Measurements from ENCODE around the gene NR4A3.

Gene NR4A3

GRCh38 chr9:99905833-99906402 is 84.2 kb downstream of the NR4A3 start:
- Histone ChIP-seq H3K4me2 (ENCODE audit: insufficient read depth, low read length) (peak overlapping the region; percentile 91), H3K36me3 (ENCODE audit: insufficient read depth, low read length) (no peaks in the 10 kb centered on the region), H2AFZ (ENCODE audit: low read depth, low read length) (peak overlapping the region; percentile 94), H3K9ac (ENCODE audit: low read depth, low read length) (peak overlapping the region; percentile 81), H3K27me3 (ENCODE audit: insufficient read depth, low read length, poor library complexity) (no peaks in the 10 kb centered on the region), H3K27ac (ENCODE audit: low read length) (peak overlapping the region; percentile 54; the same call in 1 of the 2 replicates), H4K20me1 (ENCODE audit: insufficient read depth, low read length) (no peaks in the 10 kb centered on the region), H3K9me3 (ENCODE audit: insufficient read depth, low read length, severe bottlenecking) (no peaks in the 10 kb centered on the region), H3K79me2 (ENCODE audit: insufficient read depth, low read length) (peaks cover 11% of the 10 kb centered on the region; the same call in 1 of the 2 replicates), H3K4me3 (ENCODE audit: low read depth in 1 of 2, low read length in 2 of 2) (peak overlapping the region; percentile 24 to 91; a peak in 3 of 4 replicates), H3K4me1 (ENCODE audit: insufficient read depth, low read length) (peaks cover 25% of the 10 kb centered on the region)
- DNase-seq: no peak
- ATAC-seq (ENCODE audit: insufficient read depth, low read depth): no peak
- TF ChIP-seq CTCF (IDR thresholded peaks at IDR 0.05; ENCODE audit: borderline replicate concordance, extremely low read depth, low read length, poor library complexity, severe bottlenecking): no peak
- no peak for TF ChIP-seq EZH2 (IDR thresholded peaks at IDR 0.05; ENCODE audit: borderline replicate concordance, low read depth, low read length, severe bottlenecking)

GRCh38 chr9:99906403-99907207 is 84.9 kb downstream of the NR4A3 start, which contains the start of gene STX17:
Gene STX17, plus strand, starts transcription at chr9:99906654. Its CDS starts 8,586 bp downstream, at chr9:99915240.
- Histone ChIP-seq H2AFZ (ENCODE audit: low read depth, low read length) (peak within 1 kb of the TSS; percentile 94), H3K27ac (ENCODE audit: low read length) (peak within 1 kb of the TSS; percentile 93), H3K4me3 (ENCODE audit: low read depth in 1 of 2, low read length in 2 of 2) (peak within 1 kb of the TSS; percentile 85 to 91), H3K27me3 (ENCODE audit: insufficient read depth, low read length, poor library complexity) (no peaks in the 10 kb centered on the region), H3K36me3 (ENCODE audit: insufficient read depth, low read length) (no peaks in the 10 kb centered on the region), H3K4me1 (ENCODE audit: insufficient read depth, low read length) (peaks cover 25% of the 10 kb centered on the region), H3K9me3 (ENCODE audit: insufficient read depth, low read length, severe bottlenecking) (no peaks in the 10 kb centered on the region), H3K79me2 (ENCODE audit: insufficient read depth, low read length) (peaks cover 11% of the 10 kb centered on the region; the same call in 1 of the 2 replicates), H4K20me1 (ENCODE audit: insufficient read depth, low read length) (no peaks in the 10 kb centered on the region), H3K4me2 (ENCODE audit: insufficient read depth, low read length) (peak within 1 kb of the TSS; percentile 91), H3K9ac (ENCODE audit: low read depth, low read length) (peak within 1 kb of the TSS; percentile 81)
- TF ChIP-seq CTCF (IDR thresholded peaks at IDR 0.05; ENCODE audit: borderline replicate concordance, extremely low read depth, low read length, poor library complexity, severe bottlenecking) (no peak), EZH2 (IDR thresholded peaks at IDR 0.05; ENCODE audit: borderline replicate concordance, low read depth, low read length, severe bottlenecking) (no peak)
- DNase-seq (peak; percentile 78), ATAC-seq (ENCODE audit: insufficient read depth, low read depth) (peak; percentile 83)

GRCh38 chr9:99907208-99907532 is 85.5 kb downstream of the NR4A3 start:
- Histone ChIP-seq H3K4me2 (ENCODE audit: insufficient read depth, low read length) (peak overlapping the region; percentile 91), H2AFZ (ENCODE audit: low read depth, low read length) (peak overlapping the region; percentile 94), H3K27ac (ENCODE audit: low read length) (peak overlapping the region; percentile 93), H3K9me3 (ENCODE audit: insufficient read depth, low read length, severe bottlenecking) (no peaks in the 10 kb centered on the region), H3K9ac (ENCODE audit: low read depth, low read length) (peak overlapping the region; percentile 81), H3K36me3 (ENCODE audit: insufficient read depth, low read length) (no peaks in the 10 kb centered on the region), H3K79me2 (ENCODE audit: insufficient read depth, low read length) (peaks cover 11% of the 10 kb centered on the region; the same call in 1 of the 2 replicates), H3K27me3 (ENCODE audit: insufficient read depth, low read length, poor library complexity) (no peaks in the 10 kb centered on the region), H3K4me1 (ENCODE audit: insufficient read depth, low read length) (peaks cover 25% of the 10 kb centered on the region), H3K4me3 (ENCODE audit: low read depth in 1 of 2, low read length in 2 of 2) (peak overlapping the region; percentile 85 to 91), H4K20me1 (ENCODE audit: insufficient read depth, low read length) (no peaks in the 10 kb centered on the region)
- no peak for TF ChIP-seq EZH2 (IDR thresholded peaks at IDR 0.05; ENCODE audit: borderline replicate concordance, low read depth, low read length, severe bottlenecking)
- no peak for TF ChIP-seq CTCF (IDR thresholded peaks at IDR 0.05; ENCODE audit: borderline replicate concordance, extremely low read depth, low read length, poor library complexity, severe bottlenecking)
- ATAC-seq (ENCODE audit: insufficient read depth, low read depth) (no peak), DNase-seq (no peak)

All from DND-41 (cell line).